Osteoblast (primary cell): ENCODE results near the gene RASA3. TPM values are rescaled to one million over a fixed set of nuclear protein-coding genes. Genes with fewer than 3 reads are reported as not detected.

Experiments
- DNase-seq: peaks from one replicate; pipeline ENCODE4 v3.0.0; 2011; ENCODE audit warnings: low spot score, mixed read lengths; ENCODE audit not compliant: insufficient read length; ENCODE audit errors: missing footprints
- H2AFZ ChIP-seq: 2 replicates; pipeline ENCODE4 v1.6.0; 2011; ENCODE audit warnings: mild to moderate bottlenecking, low read length
- H3K27ac ChIP-seq: 2 replicates; pipeline ENCODE4 v1.5.1; 2011; ENCODE audit warnings: mild to moderate bottlenecking, low read depth, low read length, moderate library complexity
- H3K27me3 ChIP-seq: 2 replicates; pipeline ENCODE4 v1.6.0; 2012; ENCODE audit warnings: mild to moderate bottlenecking, control low read depth, inconsistent platforms, low read length, moderate library complexity; ENCODE audit not compliant: insufficient read depth
- H3K36me3 ChIP-seq: 2 replicates; pipeline ENCODE4 v1.5.1; 2011; ENCODE audit warnings: mild to moderate bottlenecking, low read length, control low read depth, moderate library complexity; ENCODE audit not compliant: insufficient read depth
- H3K4me1 ChIP-seq: 2 replicates; pipeline ENCODE4 v1.5.1; 2011; ENCODE audit warnings: mild to moderate bottlenecking, low read length, control low read depth, moderate library complexity; ENCODE audit not compliant: insufficient read depth
- H3K4me2 ChIP-seq: 2 replicates; pipeline ENCODE4 v1.6.0; 2011; ENCODE audit warnings: mild to moderate bottlenecking, low read length; ENCODE audit not compliant: insufficient read depth
- H3K4me3 ChIP-seq: fragments of 200-600 bp; sonication (generic); 3 replicates; pipeline ENCODE4 v1.5.1; 2012; ENCODE audit warnings: mild to moderate bottlenecking, low read length, inconsistent platforms; ENCODE audit not compliant: insufficient read depth
- H3K79me2 ChIP-seq: 2 replicates; pipeline ENCODE4 v1.6.0; 2012; ENCODE audit warnings: mild to moderate bottlenecking, low read length, control low read depth, inconsistent platforms; ENCODE audit not compliant: insufficient read depth
- H3K9me3 ChIP-seq: 2 replicates; pipeline ENCODE4 v1.5.1; 2011; ENCODE audit warnings: low read depth, low read length, control low read depth
- H4K20me1 ChIP-seq: 2 replicates; pipeline ENCODE4 v1.6.0; 2012; ENCODE audit warnings: mild to moderate bottlenecking, low read length, control low read depth; ENCODE audit not compliant: insufficient read depth
- total RNA-seq: library from RNA; depleted of rRNA; stranded (reverse); fragments of >200 nt; gene quantifications from 2 replicates; pipeline ENCODE4 v1.2.3, GENCODE V29; 2012
- TF ChIP-seq, protein P1 (sequence below): IDR thresholded peaks from 2 replicates; pipeline ENCODE4 v1.5.1; 2011; ENCODE audit warnings: mild to moderate bottlenecking, low read depth, low read length, moderate library complexity; ENCODE audit errors: extremely low read depth

Gene RASA3
- total RNA-seq, 1 donor: 41.3 TPM

DNA sequence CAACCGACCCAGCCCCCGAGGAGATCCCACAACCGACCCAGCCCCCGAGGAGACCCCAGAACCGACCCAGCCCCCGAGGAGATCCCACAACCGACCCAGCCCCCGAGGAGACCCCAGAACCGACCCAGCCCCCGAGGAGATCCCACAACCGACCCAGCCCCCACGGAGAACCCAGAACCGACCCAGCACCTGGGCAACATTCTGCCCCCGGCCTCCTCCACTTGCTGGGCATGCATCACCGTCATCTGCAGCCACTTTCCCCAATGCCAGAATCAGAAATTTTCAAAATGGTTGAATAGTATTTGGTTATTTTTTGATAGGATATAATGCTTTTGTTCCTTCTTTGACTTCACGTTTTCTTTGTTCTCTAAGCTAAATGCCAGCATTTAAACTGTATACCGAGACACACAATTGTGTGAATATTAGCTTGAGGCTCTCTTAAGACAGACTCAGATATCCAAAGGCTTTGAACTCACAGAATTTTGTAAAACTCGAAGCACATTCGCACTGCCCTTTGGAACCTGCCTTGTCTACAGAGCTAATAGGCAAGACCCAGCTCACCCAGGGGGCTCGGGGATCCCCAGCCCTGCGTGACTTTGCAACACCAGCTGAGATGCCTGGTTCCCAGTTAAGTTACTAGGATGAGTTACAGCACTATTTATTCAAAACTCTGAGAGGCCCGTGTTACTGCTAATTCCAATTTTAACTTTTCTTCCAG is 15.5 kb upstream of the RASA3 start:
- peaks cover 2% of the 10 kb centered on the region for H3K4me1 ChIP-seq
- no peaks in the 10 kb centered on the region for H3K79me2 ChIP-seq
- H3K36me3 ChIP-seq: no peaks in the 10 kb centered on the region
- no peak overlapping the region for H3K4me2 ChIP-seq
- no peak overlapping the region for H3K4me3 ChIP-seq
- peak; percentile 75 for DNase-seq
- H3K27ac ChIP-seq: no peak overlapping the region
- no peaks in the 10 kb centered on the region for H3K27me3 ChIP-seq
- TF ChIP-seq, protein P1, sequence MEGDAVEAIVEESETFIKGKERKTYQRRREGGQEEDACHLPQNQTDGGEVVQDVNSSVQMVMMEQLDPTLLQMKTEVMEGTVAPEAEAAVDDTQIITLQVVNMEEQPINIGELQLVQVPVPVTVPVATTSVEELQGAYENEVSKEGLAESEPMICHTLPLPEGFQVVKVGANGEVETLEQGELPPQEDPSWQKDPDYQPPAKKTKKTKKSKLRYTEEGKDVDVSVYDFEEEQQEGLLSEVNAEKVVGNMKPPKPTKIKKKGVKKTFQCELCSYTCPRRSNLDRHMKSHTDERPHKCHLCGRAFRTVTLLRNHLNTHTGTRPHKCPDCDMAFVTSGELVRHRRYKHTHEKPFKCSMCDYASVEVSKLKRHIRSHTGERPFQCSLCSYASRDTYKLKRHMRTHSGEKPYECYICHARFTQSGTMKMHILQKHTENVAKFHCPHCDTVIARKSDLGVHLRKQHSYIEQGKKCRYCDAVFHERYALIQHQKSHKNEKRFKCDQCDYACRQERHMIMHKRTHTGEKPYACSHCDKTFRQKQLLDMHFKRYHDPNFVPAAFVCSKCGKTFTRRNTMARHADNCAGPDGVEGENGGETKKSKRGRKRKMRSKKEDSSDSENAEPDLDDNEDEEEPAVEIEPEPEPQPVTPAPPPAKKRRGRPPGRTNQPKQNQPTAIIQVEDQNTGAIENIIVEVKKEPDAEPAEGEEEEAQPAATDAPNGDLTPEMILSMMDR: no peak
- no peaks in the 10 kb centered on the region for H3K9me3 ChIP-seq
- no peak overlapping the region for H2AFZ ChIP-seq
- no peaks in the 10 kb centered on the region for H4K20me1 ChIP-seq

DNA sequence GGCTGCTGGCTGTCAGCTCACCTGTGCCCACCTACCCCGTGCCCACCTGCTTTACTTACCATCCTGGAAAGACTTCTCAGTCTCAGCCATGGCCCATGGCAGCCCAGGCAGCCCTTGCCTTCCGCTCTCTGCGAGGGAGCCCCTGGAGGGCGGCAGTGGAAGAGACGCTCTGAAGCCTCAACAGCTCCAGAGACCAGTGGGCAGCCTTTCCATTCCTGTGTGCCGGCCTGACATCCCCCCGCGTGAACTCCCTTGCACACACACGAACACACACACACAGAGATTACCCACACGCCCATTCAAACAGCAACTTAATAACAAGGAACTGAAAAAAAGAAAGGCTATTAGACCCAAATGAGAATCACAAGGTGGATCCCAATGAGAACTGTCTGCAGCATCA is 14.2 kb upstream of the RASA3 start:
- H3K9me3 ChIP-seq: no peaks in the 10 kb centered on the region
- H3K4me1 ChIP-seq: no peaks in the 10 kb centered on the region
- H3K4me3 ChIP-seq: no peak overlapping the region
- TF ChIP-seq, protein P1: peak; percentile 44
- H3K27ac ChIP-seq: no peak overlapping the region
- peak; percentile 95 for DNase-seq
- H3K36me3 ChIP-seq: no peaks in the 10 kb centered on the region
- peak overlapping the region; percentile 49 for H2AFZ ChIP-seq
- no peaks in the 10 kb centered on the region for H4K20me1 ChIP-seq
- H3K4me2 ChIP-seq: no peak overlapping the region
- no peaks in the 10 kb centered on the region for H3K79me2 ChIP-seq
- H3K27me3 ChIP-seq: no peaks in the 10 kb centered on the region

DNA sequence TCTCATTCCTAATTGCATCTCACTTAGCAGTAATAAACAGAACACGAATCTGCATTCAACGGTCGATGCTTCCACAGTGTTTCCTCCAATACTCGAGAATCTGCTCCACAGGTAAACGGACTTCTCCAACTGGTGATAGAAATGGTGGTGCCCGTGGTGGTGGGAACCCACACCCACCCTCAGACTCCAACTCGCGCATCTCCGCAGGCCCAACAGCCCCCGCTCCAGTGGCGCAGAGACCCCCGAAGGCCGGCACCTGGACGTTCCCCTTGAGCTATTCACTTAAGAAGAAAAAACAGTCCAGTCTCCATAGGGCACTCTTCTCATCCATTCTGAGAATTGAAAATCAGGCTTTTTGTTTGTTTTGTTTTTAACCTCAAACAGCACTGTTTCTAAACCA is 13.8 kb upstream of the RASA3 start:
- Histone ChIP-seq H3K4me2 (no peak overlapping the region), H2AFZ (peak overlapping the region; percentile 49), H4K20me1 (no peaks in the 10 kb centered on the region), H3K4me1 (no peaks in the 10 kb centered on the region), H3K27ac (no peak overlapping the region), H3K9me3 (no peaks in the 10 kb centered on the region), H3K27me3 (no peaks in the 10 kb centered on the region), H3K4me3 (no peak overlapping the region), H3K79me2 (no peaks in the 10 kb centered on the region), H3K36me3 (no peaks in the 10 kb centered on the region)
- TF ChIP-seq, protein P1: no peak
- DNase-seq: no peak

DNA sequence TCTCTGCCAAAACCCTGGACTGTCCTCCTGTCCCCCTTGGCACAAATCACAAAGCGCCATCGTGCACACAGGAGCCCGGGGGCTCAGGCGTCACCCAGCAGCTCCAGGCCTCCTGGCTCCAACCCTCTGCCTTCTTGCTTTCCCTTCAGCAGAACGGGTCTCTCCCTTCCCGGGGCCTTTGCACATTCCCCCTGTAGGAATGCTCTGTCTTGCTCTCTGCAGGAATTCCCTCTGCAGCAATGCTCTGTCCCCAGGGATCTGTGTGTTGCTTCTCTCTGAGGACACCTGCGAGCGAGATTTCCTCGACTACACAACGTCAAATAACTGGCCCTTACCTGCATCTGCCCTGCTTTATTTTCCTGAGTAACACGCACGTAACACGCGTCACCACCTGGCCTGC is 13.3 kb upstream of the RASA3 start:
- TF ChIP-seq, protein P1: no peak
- H3K4me2 ChIP-seq: no peak overlapping the region
- no peak overlapping the region for H2AFZ ChIP-seq
- no peak overlapping the region for H3K27ac ChIP-seq
- no peaks in the 10 kb centered on the region for H3K9me3 ChIP-seq
- H3K27me3 ChIP-seq: no peaks in the 10 kb centered on the region
- peak; percentile 73 for DNase-seq
- peaks cover 1% of the 10 kb centered on the region for H3K4me1 ChIP-seq
- no peaks in the 10 kb centered on the region for H3K36me3 ChIP-seq
- no peaks in the 10 kb centered on the region for H3K79me2 ChIP-seq
- no peaks in the 10 kb centered on the region for H4K20me1 ChIP-seq
- H3K4me3 ChIP-seq: no peak overlapping the region
